GM12878 (cell line): Measurements from ENCODE around the gene THBS3.

Experiments
- CHD2 ChIP-seq: IDR thresholded peaks from 2 replicates; pipeline ENCODE4 v1.6.1; 2011; ENCODE audit warnings: low read depth, low read length, improper control_type of control experiment, borderline replicate concordance
- CTCF ChIP-seq, 3 experiments: IDR thresholded peaks in 2 of 3; conservative IDR thresholded peaks in 1 of 3; 2 replicates each; pipeline ENCODE4 v1.5.1; 2011; ENCODE audit warnings: low read depth in 3 of 3, low read length in 3 of 3, mild to moderate bottlenecking in 3 of 3, control low read depth in 2 of 3, moderate library complexity in 2 of 3, inconsistent platforms in 1 of 3, mixed read lengths in 1 of 3; ENCODE audit not compliant: control insufficient read depth in 2 of 3, insufficient read depth in 1 of 3; ENCODE audit errors: extremely low read depth in 1 of 3
- MTA3 ChIP-seq: IDR thresholded peaks from 2 replicates; pipeline ENCODE4 v1.6.1; 2012; ENCODE audit warnings: low read length, inconsistent platforms, borderline replicate concordance
- TAF1 ChIP-seq: IDR thresholded peaks from 2 replicates; pipeline ENCODE4 v1.6.1; 2011; ENCODE audit warnings: mild to moderate bottlenecking, low read depth, low read length, borderline replicate concordance
- YY1 ChIP-seq: IDR thresholded peaks from 2 replicates; pipeline ENCODE4 v1.6.1; 2011; ENCODE audit warnings: low read depth, mild to moderate bottlenecking, low read length
- ZBTB11 ChIP-seq: fragments of 450-650 bp; formaldehyde crosslinking; IDR thresholded peaks from 2 replicates; pipeline ENCODE4 v1.5.0; 2022; ENCODE audit warnings: mild to moderate bottlenecking, missing genetic modification characterization
- ZBTB33 ChIP-seq: fragments of 450-650 bp; IDR thresholded peaks from 2 replicates; pipeline ENCODE4 v1.6.1; 2017; ENCODE audit warnings: mild to moderate bottlenecking

DNA sequence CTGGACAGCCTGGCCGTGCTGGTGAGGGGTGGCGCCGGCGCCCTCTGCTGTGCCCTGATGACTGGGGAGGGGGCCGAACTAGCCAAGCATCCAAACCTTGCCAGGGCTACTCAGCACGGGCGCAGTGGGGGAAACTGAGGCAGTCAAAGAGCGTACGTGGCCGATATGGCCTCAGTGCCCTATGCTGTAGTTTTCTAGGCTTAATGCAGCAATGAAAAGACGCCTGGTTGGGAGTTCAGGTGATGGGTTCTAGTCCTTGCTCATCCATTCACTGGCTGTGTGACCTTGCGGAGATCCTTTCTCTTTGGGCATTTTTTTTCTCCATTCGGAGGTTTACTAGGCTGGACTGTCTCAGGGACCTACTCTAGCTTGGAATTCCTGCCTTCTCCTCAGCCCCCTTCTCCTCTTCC is 1.6 kb upstream of the THBS3 start:
- TF ChIP-seq CTCF (IDR thresholded peaks at IDR 0.05 in 2 of 3, conservative IDR thresholded peaks at IDR 0.05 in 1 of 3; ENCODE audit: control insufficient read depth in 2 of 3, extremely low read depth in 1 of 3, insufficient read depth in 1 of 3, low read depth in 3 of 3, low read length in 3 of 3), result no peak
- TF ChIP-seq MTA3, result no peak
- TF ChIP-seq ZBTB33, result no peak
- TF ChIP-seq YY1, result no peak
- no peak for TF ChIP-seq TAF1
- TF ChIP-seq ZBTB11 (CRISPR knock-in tag), result no peak
- TF ChIP-seq CHD2, result no peak; the same call in 1 of the 2 replicates
